Measurements from ENCODE around the gene ADAMTSL2. TPM values are rescaled to one million over a fixed set of nuclear protein-coding genes. Genes with fewer than 3 reads are reported as not detected.

The ADAMTSL2 gene
- total RNA-seq, 1 donor from 2014 or later = 0.65 TPM

GRCh38 chr9:133607976-133608375 is 73.5 kb downstream of the ADAMTSL2 start:
- Mint-ChIP-seq H3K27me3 (peaks cover 81% of the 10 kb centered on the region), H3K4me1 (ENCODE audit: unreplicated experiment) (no peaks in the 10 kb centered on the region), H3K9me3 (no peaks in the 10 kb centered on the region), H3K27ac (no peak overlapping the region), H3K4me3 (no peak overlapping the region), H3K36me3 (no peaks in the 10 kb centered on the region)
- TF ChIP-seq, protein P1, sequence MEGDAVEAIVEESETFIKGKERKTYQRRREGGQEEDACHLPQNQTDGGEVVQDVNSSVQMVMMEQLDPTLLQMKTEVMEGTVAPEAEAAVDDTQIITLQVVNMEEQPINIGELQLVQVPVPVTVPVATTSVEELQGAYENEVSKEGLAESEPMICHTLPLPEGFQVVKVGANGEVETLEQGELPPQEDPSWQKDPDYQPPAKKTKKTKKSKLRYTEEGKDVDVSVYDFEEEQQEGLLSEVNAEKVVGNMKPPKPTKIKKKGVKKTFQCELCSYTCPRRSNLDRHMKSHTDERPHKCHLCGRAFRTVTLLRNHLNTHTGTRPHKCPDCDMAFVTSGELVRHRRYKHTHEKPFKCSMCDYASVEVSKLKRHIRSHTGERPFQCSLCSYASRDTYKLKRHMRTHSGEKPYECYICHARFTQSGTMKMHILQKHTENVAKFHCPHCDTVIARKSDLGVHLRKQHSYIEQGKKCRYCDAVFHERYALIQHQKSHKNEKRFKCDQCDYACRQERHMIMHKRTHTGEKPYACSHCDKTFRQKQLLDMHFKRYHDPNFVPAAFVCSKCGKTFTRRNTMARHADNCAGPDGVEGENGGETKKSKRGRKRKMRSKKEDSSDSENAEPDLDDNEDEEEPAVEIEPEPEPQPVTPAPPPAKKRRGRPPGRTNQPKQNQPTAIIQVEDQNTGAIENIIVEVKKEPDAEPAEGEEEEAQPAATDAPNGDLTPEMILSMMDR (conservative IDR thresholded peaks at IDR 0.05) = no peak
- DNase-seq (ENCODE audit: extremely low spot score, unreplicated experiment) = no peak

GRCh38 chr9:133608382-133608781 is 73.9 kb downstream of the ADAMTSL2 start:
- no peak overlapping the region for H3K27ac Mint-ChIP-seq
- no peaks in the 10 kb centered on the region for H3K36me3 Mint-ChIP-seq
- TF ChIP-seq, protein P1 (conservative IDR thresholded peaks at IDR 0.05) = no peak
- no peak overlapping the region for H3K4me3 Mint-ChIP-seq
- H3K4me1 Mint-ChIP-seq (ENCODE audit: unreplicated experiment) = no peaks in the 10 kb centered on the region
- no peak for DNase-seq (ENCODE audit: extremely low spot score, unreplicated experiment)
- peaks cover 85% of the 10 kb centered on the region for H3K27me3 Mint-ChIP-seq
- H3K9me3 Mint-ChIP-seq = no peaks in the 10 kb centered on the region

DNA sequence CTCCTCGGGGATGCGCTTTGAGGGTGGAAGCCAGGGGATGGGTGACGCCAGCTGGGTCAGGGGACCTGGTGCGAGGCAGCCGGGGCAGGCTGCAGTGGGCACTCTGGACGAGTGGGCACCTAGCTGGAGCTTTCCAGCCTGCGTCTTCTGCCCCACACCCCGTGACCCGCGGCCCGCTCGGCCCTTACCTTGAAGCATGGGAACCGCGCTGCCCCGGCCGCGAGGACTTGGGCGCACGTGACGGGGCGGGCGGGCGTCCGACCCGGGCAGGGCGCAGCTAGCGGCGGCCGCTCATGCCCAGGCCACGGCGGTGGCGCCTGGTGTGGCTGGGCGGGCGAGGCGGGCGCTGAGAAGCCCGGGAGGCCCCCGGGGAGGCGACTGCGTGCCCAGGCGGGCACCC is 74.4 kb downstream of the ADAMTSL2 start:
- H3K4me3 Mint-ChIP-seq = no peak overlapping the region
- H3K9me3 Mint-ChIP-seq = no peaks in the 10 kb centered on the region
- H3K4me1 Mint-ChIP-seq (ENCODE audit: unreplicated experiment) = no peaks in the 10 kb centered on the region
- peaks cover 89% of the 10 kb centered on the region for H3K27me3 Mint-ChIP-seq
- no peak overlapping the region for H3K27ac Mint-ChIP-seq
- no peak for DNase-seq (ENCODE audit: extremely low spot score, unreplicated experiment)
- no peaks in the 10 kb centered on the region for H3K36me3 Mint-ChIP-seq
- TF ChIP-seq, protein P1 (conservative IDR thresholded peaks at IDR 0.05) = no peak

- H3K27ac Mint-ChIP-seq = no peak within 1 kb of the TSS
Measured at GRCh38 chr9:133609311-133610098, 75.0 kb downstream of the ADAMTSL2 start, which contains the start of gene FAM163B. FAM163B (minus strand) TSS chr9:133609389; CDS start chr9:133580223, 29,166 bp downstream.

DNA sequence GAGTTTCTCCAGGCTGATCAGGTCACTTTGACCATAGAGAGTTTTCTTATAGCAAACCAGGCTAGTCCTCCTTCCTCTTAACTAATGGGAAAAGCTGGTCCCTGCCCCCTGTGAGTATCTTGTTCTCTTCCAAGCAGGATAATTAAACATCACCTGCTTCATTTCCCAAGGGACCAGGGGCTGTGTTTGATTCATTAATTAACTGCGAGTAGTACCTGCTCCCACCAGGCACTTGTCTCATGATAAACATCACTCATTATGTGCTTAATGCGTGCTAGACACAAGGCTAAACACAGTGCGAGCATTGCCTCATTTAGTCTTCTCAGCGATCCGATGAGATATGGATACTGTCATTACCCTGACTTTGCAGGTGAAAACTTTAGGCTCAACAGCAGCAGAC is 76.3 kb downstream of the ADAMTSL2 start:
- TF ChIP-seq, protein P1 (conservative IDR thresholded peaks at IDR 0.05) = no peak
- H3K27ac Mint-ChIP-seq = no peak overlapping the region
- DNase-seq (ENCODE audit: extremely low spot score, unreplicated experiment) = no peak

More at GRCh38 chr9:133609311-133610098, 75.0 kb downstream of the ADAMTSL2 start, which contains the start of gene FAM163B:
- H3K36me3 Mint-ChIP-seq = no peaks in the 10 kb centered on the region
- peaks cover 89% of the 10 kb centered on the region for H3K27me3 Mint-ChIP-seq
- H3K9me3 Mint-ChIP-seq = no peaks in the 10 kb centered on the region
- TF ChIP-seq, protein P1 (conservative IDR thresholded peaks at IDR 0.05) = no peak
- H3K4me3 Mint-ChIP-seq = peak within 1 kb of the TSS; percentile 67
- no peaks in the 10 kb centered on the region for H3K4me1 Mint-ChIP-seq (ENCODE audit: unreplicated experiment)
- DNase-seq (ENCODE audit: extremely low spot score, unreplicated experiment) = no peak

More for the DNA sequence above, 76.3 kb downstream of the ADAMTSL2 start:
- Mint-ChIP-seq H3K4me1 (ENCODE audit: unreplicated experiment) (no peaks in the 10 kb centered on the region), H3K36me3 (no peaks in the 10 kb centered on the region), H3K4me3 (no peak overlapping the region), H3K27me3 (peaks cover 90% of the 10 kb centered on the region), H3K9me3 (no peaks in the 10 kb centered on the region)
